ENCODE measurements around the gene ART3.
A peak's percentile ranks its signal among the peaks of the same experiment; 100 is the strongest.

The ART3 gene

GRCh38 chr4:76074993-76075600, 588 bp downstream of the ART3 start:
- no peak for DNase-seq

DNA sequence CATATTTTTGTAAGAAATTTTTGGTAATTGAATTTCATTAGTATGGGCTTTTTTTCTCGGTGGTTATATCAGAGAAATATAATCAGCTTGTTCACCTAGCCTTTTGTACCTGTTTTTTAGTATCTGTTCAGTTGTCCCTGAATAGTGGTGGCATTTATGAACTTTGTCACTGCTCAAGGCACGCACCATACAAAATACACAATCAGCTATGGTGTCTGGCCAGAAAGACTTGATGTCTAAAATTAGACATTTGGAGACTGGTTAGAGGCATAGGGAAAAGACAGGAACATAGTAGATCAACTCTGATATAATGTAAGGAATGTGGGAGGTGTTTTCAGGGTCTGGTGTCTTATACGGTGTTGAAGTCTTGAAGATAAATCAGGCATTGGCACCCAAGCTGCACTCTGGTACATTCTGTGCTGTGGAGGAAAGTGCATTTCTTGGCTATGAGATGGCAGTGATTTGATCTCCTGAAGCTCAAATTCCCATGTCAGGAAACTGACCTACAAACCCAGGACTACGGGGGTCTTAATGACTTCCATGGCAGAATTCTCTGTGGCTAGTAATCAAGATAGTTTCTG, 3.6 kb downstream of the ART3 start:
- DNase-seq, result no peak

DNA sequence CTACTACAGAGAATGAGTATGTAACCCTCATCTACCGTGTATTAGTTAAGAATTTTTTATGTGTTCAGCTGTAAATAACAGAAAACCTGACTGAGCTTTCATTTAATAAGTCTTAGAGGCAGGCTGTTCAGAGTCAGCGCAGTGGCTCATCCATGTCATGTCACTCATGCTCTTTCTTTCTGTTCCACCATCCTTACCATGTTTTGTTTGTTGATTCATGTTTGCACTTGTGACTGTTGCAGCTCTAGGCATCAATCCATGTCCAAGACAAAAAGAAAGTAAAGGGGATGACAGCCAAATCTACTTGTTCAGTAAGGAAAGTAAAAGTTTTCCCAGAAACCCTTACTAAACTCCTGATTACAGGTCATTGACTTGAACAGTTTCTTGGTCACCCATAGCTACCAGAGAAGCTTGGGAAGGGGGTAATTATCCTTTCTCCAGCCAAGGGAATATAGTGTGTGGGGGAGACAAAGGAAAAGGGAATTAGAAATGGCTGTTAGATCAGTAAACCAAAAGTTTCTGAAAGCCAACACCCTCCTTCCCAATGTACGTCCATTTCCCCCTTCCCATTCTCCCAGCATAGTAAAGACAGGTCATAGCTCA, 9.0 kb downstream of the ART3 start:
- DNase-seq, result no peak

DNA sequence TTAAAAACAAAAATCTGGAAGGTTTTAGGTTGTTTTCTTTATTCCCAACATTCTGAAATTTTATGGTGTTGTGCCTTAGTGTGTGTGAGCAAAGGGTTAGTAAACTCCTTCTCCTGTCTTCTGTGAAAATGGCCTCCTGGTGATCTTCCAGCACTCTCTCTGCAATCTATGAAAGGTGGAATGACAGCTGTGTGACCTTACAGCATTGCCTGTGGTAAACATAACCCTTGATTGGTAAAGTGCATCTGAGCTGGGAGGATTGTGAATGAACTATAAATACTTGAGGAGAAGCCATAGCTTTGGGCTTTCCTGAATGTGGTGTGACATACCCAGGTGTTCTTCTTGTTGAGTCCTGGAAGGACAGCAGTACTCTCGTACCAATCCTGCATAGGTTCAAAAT, 10.0 kb downstream of the ART3 start:
- no peak for DNase-seq

GRCh38 chr4:76087007-76087769, 12.7 kb downstream of the ART3 start:
- DNase-seq, result no peak

GRCh38 chr4:76088719-76089118, 14.2 kb downstream of the ART3 start:
- no peak for DNase-seq

DNA sequence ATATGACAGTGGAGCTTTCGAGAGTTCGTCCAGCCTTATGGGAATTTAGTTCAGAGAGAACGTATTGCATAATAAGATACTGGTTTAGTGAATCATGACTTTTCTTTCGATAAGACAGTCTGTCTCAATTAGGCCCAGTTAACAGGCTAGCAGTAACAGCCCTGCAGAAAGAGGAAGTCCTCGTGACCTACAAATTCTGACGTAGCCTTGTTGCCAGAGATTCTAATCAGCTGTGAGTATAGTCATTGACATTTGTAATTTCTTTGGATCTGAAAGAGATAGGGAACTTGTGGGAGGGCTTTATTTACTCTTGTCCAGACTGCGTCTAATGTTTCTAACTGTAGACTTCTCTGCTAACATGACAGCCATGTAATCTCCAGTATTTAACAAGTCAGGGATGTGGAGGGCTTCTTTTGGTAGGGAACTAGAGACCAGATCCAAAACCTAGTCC, 15.8 kb downstream of the ART3 start:
- no peak for DNase-seq

DNA sequence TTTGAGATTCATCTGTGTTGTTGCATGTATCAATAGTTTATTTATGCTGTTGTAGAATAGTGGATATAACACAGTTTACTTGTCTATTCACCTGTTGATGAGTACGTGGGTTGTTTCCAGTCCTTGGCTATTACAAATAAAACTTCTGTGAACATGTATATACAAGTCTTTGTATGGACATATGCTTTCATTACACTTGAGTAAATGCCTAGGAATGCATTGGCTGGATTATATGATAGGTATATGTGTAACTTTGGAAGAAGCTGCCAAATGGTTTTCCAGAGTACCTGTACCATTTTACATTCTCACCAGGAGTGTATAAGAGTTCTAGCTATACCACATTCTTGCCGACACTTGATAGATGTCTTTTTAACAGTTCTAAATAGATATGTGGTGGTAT, 16.5 kb downstream of the ART3 start:
- DNase-seq, result no peak

DNA sequence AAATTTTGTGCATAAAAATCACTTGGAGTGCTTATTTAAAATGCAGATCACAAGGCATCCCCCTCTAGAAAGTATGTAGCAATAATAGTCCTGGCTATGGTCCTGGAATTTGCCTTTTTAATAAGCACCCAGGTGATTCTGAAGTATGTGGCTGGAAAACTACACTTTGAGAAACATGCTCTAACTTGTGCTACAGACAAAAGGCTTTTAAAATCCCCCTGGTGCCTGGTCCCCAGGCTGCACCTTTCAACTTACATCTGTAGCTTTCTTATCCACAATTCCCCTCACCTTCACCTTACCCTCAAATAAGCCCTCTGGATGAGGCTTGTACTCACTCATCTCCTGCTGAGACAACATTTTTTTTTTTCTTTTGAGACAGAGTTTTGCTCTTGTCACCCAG, 21.1 kb downstream of the ART3 start:
- DNase-seq, result no peak

DNA sequence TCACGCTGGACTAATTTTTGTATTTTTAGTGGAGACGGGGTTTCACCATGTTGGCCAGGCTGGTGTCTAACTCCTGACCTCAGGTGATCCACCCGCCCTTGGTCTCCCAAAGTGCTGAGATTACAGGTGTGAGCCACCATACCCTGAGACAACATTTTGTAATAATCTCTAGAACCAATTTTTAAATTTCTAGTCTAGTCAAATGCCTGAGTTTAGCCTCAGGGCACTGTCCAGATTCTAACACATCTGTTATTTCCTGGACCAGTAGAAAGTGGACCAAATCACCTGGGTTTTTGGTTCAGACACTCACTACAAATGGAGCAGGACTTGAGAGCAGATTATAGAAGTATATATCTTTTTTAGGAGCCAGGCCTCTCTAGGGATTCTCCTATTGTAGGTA, 21.6 kb downstream of the ART3 start:
- no peak for DNase-seq

- DNase-seq, result no peak
These were observed 31.1 kb downstream of the ART3 start for GRCh38 chr4:76105652-76106051.

DNA sequence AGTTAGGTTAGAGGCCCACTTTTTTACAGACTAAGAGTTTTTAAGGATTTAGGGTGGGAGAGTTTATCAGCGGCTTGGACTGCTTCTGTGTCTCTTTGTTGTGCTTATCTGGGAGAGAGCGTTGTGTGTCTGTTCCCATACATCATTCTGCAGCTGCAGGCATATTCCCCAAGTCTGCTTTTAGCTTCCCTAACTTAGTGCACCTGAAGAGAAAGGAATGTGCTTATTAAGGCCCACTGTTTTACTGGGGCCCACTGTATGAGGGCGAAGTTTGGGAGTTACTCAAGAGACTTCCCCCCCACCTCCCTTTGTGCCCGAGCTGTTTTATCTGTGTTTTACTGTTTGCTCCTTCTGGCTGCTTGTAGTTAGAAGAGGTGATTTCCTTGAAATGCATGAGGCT, 31.9 kb downstream of the ART3 start:
- DNase-seq, result no peak

- no peak for DNase-seq
These were observed 34.1 kb downstream of the ART3 start for GRCh38 chr4:76108467-76109181.

GRCh38 chr4:76116821-76117220, 42.3 kb downstream of the ART3 start:
- no peak for DNase-seq

DNA sequence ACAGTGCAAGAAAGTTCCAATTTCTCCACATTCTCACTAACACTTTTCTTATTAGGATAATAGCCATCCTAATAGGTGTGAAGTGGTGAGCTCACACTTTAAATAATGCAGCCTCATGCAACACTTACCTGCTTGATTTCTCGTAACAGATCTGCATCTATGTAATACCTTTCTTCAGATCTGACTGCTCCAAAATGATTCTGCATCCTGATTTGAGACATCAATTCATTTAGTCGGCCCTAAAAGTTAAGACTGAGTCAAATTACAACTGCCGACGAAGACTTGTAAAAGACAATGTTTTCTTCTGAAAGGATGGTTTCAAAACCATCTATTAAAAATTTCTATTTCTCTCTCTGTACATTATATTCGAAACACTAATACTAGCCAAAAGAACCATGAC, 43.0 kb downstream of the ART3 start:
- no peak for DNase-seq

DNA sequence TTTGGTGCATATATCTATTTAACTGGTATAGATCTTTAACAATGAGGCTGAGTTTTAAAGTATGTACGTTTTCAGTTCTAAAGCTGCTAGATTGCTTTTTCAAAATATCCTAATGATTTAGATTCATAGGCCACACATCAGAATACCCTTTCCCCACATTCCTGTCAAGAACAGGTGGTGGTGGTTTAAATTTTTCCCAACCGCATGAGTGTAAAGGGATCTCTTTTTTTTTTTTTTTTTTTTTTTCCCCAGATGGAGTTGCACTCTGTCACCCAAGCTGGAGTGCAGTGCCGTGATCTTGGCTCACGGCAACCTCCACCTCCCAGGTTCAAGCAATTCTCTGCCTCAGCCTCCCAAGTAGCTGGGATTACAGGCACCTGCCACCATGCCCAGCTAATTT, 45.7 kb downstream of the ART3 start:
- no peak for DNase-seq

- no peak for DNase-seq
These were observed 51.3 kb downstream of the ART3 start for GRCh38 chr4:76125816-76126215.

- DNase-seq, result no peak
These were observed 53.2 kb downstream of the ART3 start for GRCh38 chr4:76127754-76128153.

GRCh38 chr4:76141241-76141640, 66.7 kb downstream of the ART3 start:
- DNase-seq, result no peak

DNA sequence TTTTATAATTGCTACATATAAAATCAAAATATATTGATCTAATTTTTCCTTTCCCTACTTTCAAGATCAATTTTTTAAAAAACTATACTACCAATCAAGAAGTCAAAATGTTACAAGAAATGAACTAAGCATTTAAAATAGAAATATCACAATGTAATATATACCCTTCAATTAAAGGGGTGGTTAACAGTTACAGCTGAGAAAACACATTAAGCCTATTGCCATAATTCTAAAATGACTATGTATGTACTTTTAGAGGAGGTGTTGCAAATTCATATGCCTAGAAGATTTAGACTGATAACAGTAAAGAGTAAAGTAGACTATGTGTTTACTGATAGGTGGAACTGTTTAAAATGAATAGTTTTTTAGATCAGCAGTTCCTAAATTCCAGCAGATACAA, 70.0 kb downstream of the ART3 start:
- no peak for DNase-seq

- DNase-seq, result peak; percentile 21
These were observed 73.1 kb downstream of the ART3 start for GRCh38 chr4:76147454-76148141.

- DNase-seq, result peak; percentile 93
These were observed 73.8 kb downstream of the ART3 start, which contains the start of gene NUP54 for GRCh38 chr4:76148142-76148865. Gene NUP54, minus strand, starts transcription at chr4:76148397. Its CDS starts 23 bp downstream, at chr4:76148374.

Data from stimulated activated CD4-positive, alpha-beta T cell treated with anti-CD3 and anti-CD28 coated beads, Interleukin-12 subunit alpha, Interleukin-12 subunit beta, amount 100 ng/mL, for 4 hours (primary cell).